K562 (cell line): ENCODE measurements around the gene ZNF442. TPM values are rescaled to one million over a fixed set of nuclear protein-coding genes. Genes with fewer than 3 reads are reported as not detected.

Experiments used
- ARID1B ChIP-seq: fragments of 450-650 bp; IDR thresholded peaks from 2 replicates; pipeline ENCODE4 v1.6.1; 2016; ENCODE audit warnings: antibody characterized with exemption, mild to moderate bottlenecking, inconsistent platforms
- CAMTA2 ChIP-seq: fragments of 250-450 bp; sonication (Bioruptor Pico); conservative IDR thresholded peaks from 2 replicates; pipeline ENCODE4 v1.5.1; 2022
- CCAR2 ChIP-seq: fragments of 200-400 bp; formaldehyde crosslinking; IDR thresholded peaks from 2 replicates; pipeline ENCODE4 v1.6.1; 2017; ENCODE audit warnings: mild to moderate bottlenecking, low read depth, low read length
- CCNT2 ChIP-seq: IDR thresholded peaks from 2 replicates; pipeline ENCODE4 v1.6.1; 2011; ENCODE audit warnings: borderline replicate concordance, low read depth, mild to moderate bottlenecking, moderate library complexity, mixed read lengths, low read length; ENCODE audit not compliant: insufficient read length; ENCODE audit errors: extremely low read depth
- DACH1 ChIP-seq: fragments of 450-650 bp; IDR thresholded peaks from 2 replicates; pipeline ENCODE4 v1.6.1; 2018; ENCODE audit not compliant: partially characterized antibody
- KHSRP ChIP-seq: fragments of 450-650 bp; IDR thresholded peaks from 2 replicates; pipeline ENCODE4 v1.6.1; 2017
- L3MBTL2 ChIP-seq: fragments of 450-650 bp; IDR thresholded peaks from 2 replicates; pipeline ENCODE4 v1.6.1; 2016; ENCODE audit warnings: mild to moderate bottlenecking, moderate library complexity
- LARP7 ChIP-seq: fragments of 450-650 bp; IDR thresholded peaks from 2 replicates; pipeline ENCODE4 v1.6.1; 2016
- MAZ ChIP-seq, 2 experiments: fragments of 450-650 bp in 1 of 2; sonication (generic) in 1 of 2; formaldehyde crosslinking; IDR thresholded peaks in 1 of 2; conservative IDR thresholded peaks in 1 of 2; 2 replicates each; pipeline versions ENCODE4 v1.4.0 to v1.5.0; 2020; ENCODE audit warnings: mild to moderate bottlenecking in 1 of 2, missing genetic modification reagents in 1 of 2
- MYC ChIP-seq, 2 experiments: fragments of 250-450 bp in 1 of 2; sonication (Bioruptor Pico) in 1 of 2; IDR thresholded peaks; 2 replicates each; pipeline versions ENCODE4 v1.5.1 to v1.6.1; 2012 to 2021; ENCODE audit warnings: low read depth in 2 of 2, borderline replicate concordance in 1 of 2, improper control_type of control experiment in 1 of 2, low read length in 1 of 2, mild to moderate bottlenecking in 1 of 2, moderate library complexity in 1 of 2
- PHTF2 ChIP-seq: fragments of 250-450 bp; sonication (Bioruptor Pico); IDR thresholded peaks from 2 replicates; pipeline ENCODE4 v1.5.0; 2021; ENCODE audit warnings: mild to moderate bottlenecking
- RFX1 ChIP-seq: fragments of 450-650 bp; IDR thresholded peaks from 2 replicates; pipeline ENCODE4 v1.6.1; 2016; ENCODE audit warnings: mild to moderate bottlenecking, moderate library complexity
- SIN3B ChIP-seq: fragments of 450-650 bp; IDR thresholded peaks from 2 replicates; pipeline ENCODE4 v1.6.1; 2017; ENCODE audit warnings: low read depth, mild to moderate bottlenecking, moderate library complexity
- TAF7 ChIP-seq: fragments of 450-650 bp; IDR thresholded peaks from 2 replicates; pipeline ENCODE4 v1.6.1; 2016; ENCODE audit warnings: missing genetic modification characterization, missing compliant biosample characterization
- ZBTB40 ChIP-seq, 2 experiments: fragments of 450-650 bp in 1 of 2; sonication (generic) in 1 of 2; formaldehyde crosslinking in 1 of 2; IDR thresholded peaks; 2 replicates each; pipeline versions ENCODE4 v1.7.1 to v1.9.0; 2016 to 2022; ENCODE audit warnings: inconsistent platforms in 1 of 2, mild to moderate bottlenecking in 1 of 2, missing genetic modification reagents in 1 of 2
- ZBTB8A ChIP-seq: fragments of 450-650 bp; IDR thresholded peaks from 2 replicates; pipeline ENCODE4 v1.6.1; 2018; ENCODE audit warnings: mild to moderate bottlenecking, moderate library complexity; ENCODE audit not compliant: partially characterized antibody
- ZFP1 ChIP-seq: fragments of 450-650 bp; formaldehyde crosslinking; IDR thresholded peaks from 2 replicates; pipeline ENCODE4 v1.4.0; 2020; ENCODE audit warnings: mild to moderate bottlenecking, mixed read lengths
- ZKSCAN1 ChIP-seq: fragments of 150-350 bp; IDR thresholded peaks from 2 replicates; pipeline ENCODE4 v1.6.1; 2016; ENCODE audit warnings: low read depth, low read length
- ZNF586 ChIP-seq: fragments of 450-650 bp; formaldehyde crosslinking; conservative IDR thresholded peaks from 2 replicates; pipeline ENCODE4 v1.4.0; 2020; ENCODE audit warnings: mild to moderate bottlenecking, moderate library complexity
- ZNF76 ChIP-seq: fragments of 250-450 bp; sonication (Bioruptor Pico); IDR thresholded peaks from 2 replicates; pipeline ENCODE4 v1.4.0; 2020; ENCODE audit warnings: mild to moderate bottlenecking, moderate library complexity, borderline replicate concordance
- polyA plus RNA-seq, 8 experiments: library from polyadenylated mRNA; depleted of rRNA in 4 of 8; stranded (reverse) in 5 of 8; unstranded in 3 of 8; fragments of >200 nt; fragmentation: Nextera tagmentation in 2 of 8; fragmentation: Illumina TruSeq in 1 of 8; extraction: Ambion mirVana in 2 of 8; extraction: Trizol in 1 of 8; gene quantifications; 2 replicates each; pipeline versions ENCODE4 v1.2.1 to v1.2.3, GENCODE V29; 2011 to 2014; ENCODE audit warnings: inconsistent platforms in 1 of 8, missing spikeins in 1 of 8
- total RNA-seq, 7 experiments: library from RNA; depleted of rRNA in 6 of 7; stranded (reverse); fragments of >200 nt in 6 of 7; fragmentation: Illumina TruSeq in 2 of 7; extraction: Trizol in 2 of 7; gene quantifications; 2 replicates each; pipeline versions ENCODE4 v1.2.1 to v1.2.3, GENCODE V29; 2011 to 2021; ENCODE audit warnings: low replicate concordance in 1 of 7

The ZNF442 gene
- total and polyA plus RNA-seq, 9 of the 15 experiments (the other 6 are each of a cell fraction or from before 2014, with no cell fraction given), result 1.7 to 7.0 (median 4.1) TPM

GRCh38 chr19:12400633-12401502, 35.4 kb upstream of the ZNF442 start, which contains the start of gene ZNF799 (continued):
- TF ChIP-seq ZBTB40 (IDR thresholded peaks at IDR 0.05), result peak; percentile 58
- no peak for TF ChIP-seq ZBTB40 (CRISPR knock-in tag; IDR thresholded peaks at IDR 0.05)
- peak; percentile 41 to 42; a peak in 1 of 4 replicates for TF ChIP-seq MAZ (CRISPR knock-in tag; conservative IDR thresholded peaks at IDR 0.05 in 1 of 2, IDR thresholded peaks at IDR 0.05 in 1 of 2)
- TF ChIP-seq ARID1B, result no peak
- TF ChIP-seq ZBTB8A, result no peak
- TF ChIP-seq SIN3B, result no peak
- no peak for TF ChIP-seq TAF7 (tag)
- TF ChIP-seq MYC (IDR thresholded peaks at IDR 0.05; ENCODE audit: low read depth, low read length), result peak; percentile 40; the same call in 1 of the 2 replicates
- no peak for TF ChIP-seq MYC (CRISPR knock-in tag; IDR thresholded peaks at IDR 0.05; ENCODE audit: borderline replicate concordance, low read depth)
- peak; percentile 33; the same call in 1 of the 2 replicates for TF ChIP-seq RFX1
- TF ChIP-seq ZNF586, result no peak
- peak; percentile 73 for TF ChIP-seq L3MBTL2
- TF ChIP-seq CCAR2, result no peak
- no peak for TF ChIP-seq CCNT2
- no peak for TF ChIP-seq ZKSCAN1
- no peak for TF ChIP-seq ZNF76 (CRISPR knock-in tag)
- no peak for TF ChIP-seq KHSRP
- no peak for TF ChIP-seq ZFP1 (CRISPR knock-in tag)
- TF ChIP-seq CAMTA2, result no peak
- peak; percentile 79 for TF ChIP-seq DACH1
- no peak for TF ChIP-seq LARP7
- TF ChIP-seq PHTF2 (CRISPR knock-in tag), result no peak
